Measurements from ENCODE around the gene PSMD9.

The PSMD9 gene

DNA sequence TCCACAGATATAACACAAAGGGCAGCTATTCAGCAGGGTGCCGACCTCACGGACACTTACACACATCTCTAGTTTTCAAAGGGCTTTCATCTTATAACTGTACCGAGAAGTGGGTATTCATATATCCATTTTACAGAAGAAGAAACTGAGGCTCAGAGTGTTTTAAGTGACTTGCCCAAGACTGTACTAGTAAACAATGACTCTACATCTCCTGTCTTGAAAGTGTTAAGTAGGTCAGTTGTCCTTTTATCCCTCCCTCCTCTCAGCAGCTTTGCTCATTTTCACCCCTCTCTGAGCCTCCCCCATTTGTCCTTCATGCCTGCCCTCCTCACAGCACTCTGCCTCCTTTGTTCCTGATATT is 43.6 kb downstream of the PSMD9 start:
- Histone ChIP-seq H2AFZ (ENCODE audit: low read depth, low read length, severe bottlenecking) (no peak overlapping the region), H3F3A (ENCODE audit: insufficient read depth) (no peaks in the 10 kb centered on the region), H3K79me2 (ENCODE audit: insufficient read depth, low read length) (no peaks in the 10 kb centered on the region), H3K27ac (ENCODE audit: low read depth, low read length) (no peak overlapping the region), H3K4me3 (ENCODE audit: insufficient read depth, low read length, poor library complexity, severe bottlenecking) (no peak overlapping the region), H3K4me2 (ENCODE audit: low read depth, low read length, poor library complexity, severe bottlenecking) (no peak overlapping the region), H3K27me3 (ENCODE audit: low read length) (no peaks in the 10 kb centered on the region), H3K36me3 (ENCODE audit: low read length) (no peaks in the 10 kb centered on the region), H4K20me1 (ENCODE audit: low read depth, low read length) (no peaks in the 10 kb centered on the region), H3K9me3 (ENCODE audit: insufficient read depth, low read length) (no peaks in the 10 kb centered on the region), H3K9ac (ENCODE audit: low read length) (no peak overlapping the region), H3K9me2 (replicated peaks; ENCODE audit: insufficient read depth, low read length) (no peaks in the 10 kb centered on the region)
- no peak for TF ChIP-seq EZH2phosphoT487 (conservative IDR thresholded peaks at IDR 0.05; ENCODE audit: low read length)

DNA sequence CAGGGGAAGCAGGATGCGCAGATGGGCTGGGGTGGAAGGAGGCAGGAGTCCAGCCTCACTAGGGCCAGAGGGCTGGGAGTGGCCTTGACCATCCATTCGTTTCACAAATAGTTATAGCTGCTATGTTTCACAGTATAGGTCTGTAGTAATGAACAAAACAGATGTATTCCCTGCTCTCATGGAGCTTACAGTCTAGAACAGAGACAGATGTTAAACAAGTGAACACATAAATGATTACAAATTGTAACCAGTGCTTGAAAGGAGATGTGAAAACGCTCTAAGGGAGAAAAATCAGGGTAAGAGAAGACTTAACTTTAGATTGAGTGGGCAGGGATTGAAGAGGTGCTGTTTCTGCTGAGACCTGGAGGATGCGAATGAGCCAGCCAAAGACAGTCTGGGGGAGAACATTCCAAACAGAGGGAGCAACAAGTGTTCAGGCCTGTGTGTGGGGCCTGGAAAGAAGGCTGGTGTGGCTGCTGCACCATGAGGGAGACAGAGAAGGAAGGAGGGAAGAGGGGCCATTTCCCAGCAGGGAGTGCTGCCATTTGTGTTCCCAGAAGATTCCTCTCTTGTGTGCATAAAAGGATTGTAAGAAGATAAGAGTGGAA is 44.4 kb downstream of the PSMD9 start:
- H4K20me1 ChIP-seq (ENCODE audit: low read depth, low read length) = no peaks in the 10 kb centered on the region
- no peak overlapping the region for H3K4me3 ChIP-seq (ENCODE audit: insufficient read depth, low read length, poor library complexity, severe bottlenecking)
- no peaks in the 10 kb centered on the region for H3F3A ChIP-seq (ENCODE audit: insufficient read depth)
- no peak overlapping the region for H3K9ac ChIP-seq (ENCODE audit: low read length)
- H3K4me2 ChIP-seq (ENCODE audit: low read depth, low read length, poor library complexity, severe bottlenecking) = no peak overlapping the region
- no peaks in the 10 kb centered on the region for H3K9me2 ChIP-seq (replicated peaks; ENCODE audit: insufficient read depth, low read length)
- no peak overlapping the region for H3K27ac ChIP-seq (ENCODE audit: low read depth, low read length)
- H3K9me3 ChIP-seq (ENCODE audit: insufficient read depth, low read length) = no peaks in the 10 kb centered on the region
- H3K79me2 ChIP-seq (ENCODE audit: insufficient read depth, low read length) = no peaks in the 10 kb centered on the region
- TF ChIP-seq, protein P1, sequence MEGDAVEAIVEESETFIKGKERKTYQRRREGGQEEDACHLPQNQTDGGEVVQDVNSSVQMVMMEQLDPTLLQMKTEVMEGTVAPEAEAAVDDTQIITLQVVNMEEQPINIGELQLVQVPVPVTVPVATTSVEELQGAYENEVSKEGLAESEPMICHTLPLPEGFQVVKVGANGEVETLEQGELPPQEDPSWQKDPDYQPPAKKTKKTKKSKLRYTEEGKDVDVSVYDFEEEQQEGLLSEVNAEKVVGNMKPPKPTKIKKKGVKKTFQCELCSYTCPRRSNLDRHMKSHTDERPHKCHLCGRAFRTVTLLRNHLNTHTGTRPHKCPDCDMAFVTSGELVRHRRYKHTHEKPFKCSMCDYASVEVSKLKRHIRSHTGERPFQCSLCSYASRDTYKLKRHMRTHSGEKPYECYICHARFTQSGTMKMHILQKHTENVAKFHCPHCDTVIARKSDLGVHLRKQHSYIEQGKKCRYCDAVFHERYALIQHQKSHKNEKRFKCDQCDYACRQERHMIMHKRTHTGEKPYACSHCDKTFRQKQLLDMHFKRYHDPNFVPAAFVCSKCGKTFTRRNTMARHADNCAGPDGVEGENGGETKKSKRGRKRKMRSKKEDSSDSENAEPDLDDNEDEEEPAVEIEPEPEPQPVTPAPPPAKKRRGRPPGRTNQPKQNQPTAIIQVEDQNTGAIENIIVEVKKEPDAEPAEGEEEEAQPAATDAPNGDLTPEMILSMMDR (IDR thresholded peaks at IDR 0.05; ENCODE audit: insufficient read depth, low read length, poor library complexity, severe bottlenecking) = no peak
- TF ChIP-seq EZH2phosphoT487 (conservative IDR thresholded peaks at IDR 0.05; ENCODE audit: low read length) = no peak
- H2AFZ ChIP-seq (ENCODE audit: low read depth, low read length, severe bottlenecking) = no peak overlapping the region
- no peaks in the 10 kb centered on the region for H3K27me3 ChIP-seq (ENCODE audit: low read length)
- H3K36me3 ChIP-seq (ENCODE audit: low read length) = no peaks in the 10 kb centered on the region

DNA sequence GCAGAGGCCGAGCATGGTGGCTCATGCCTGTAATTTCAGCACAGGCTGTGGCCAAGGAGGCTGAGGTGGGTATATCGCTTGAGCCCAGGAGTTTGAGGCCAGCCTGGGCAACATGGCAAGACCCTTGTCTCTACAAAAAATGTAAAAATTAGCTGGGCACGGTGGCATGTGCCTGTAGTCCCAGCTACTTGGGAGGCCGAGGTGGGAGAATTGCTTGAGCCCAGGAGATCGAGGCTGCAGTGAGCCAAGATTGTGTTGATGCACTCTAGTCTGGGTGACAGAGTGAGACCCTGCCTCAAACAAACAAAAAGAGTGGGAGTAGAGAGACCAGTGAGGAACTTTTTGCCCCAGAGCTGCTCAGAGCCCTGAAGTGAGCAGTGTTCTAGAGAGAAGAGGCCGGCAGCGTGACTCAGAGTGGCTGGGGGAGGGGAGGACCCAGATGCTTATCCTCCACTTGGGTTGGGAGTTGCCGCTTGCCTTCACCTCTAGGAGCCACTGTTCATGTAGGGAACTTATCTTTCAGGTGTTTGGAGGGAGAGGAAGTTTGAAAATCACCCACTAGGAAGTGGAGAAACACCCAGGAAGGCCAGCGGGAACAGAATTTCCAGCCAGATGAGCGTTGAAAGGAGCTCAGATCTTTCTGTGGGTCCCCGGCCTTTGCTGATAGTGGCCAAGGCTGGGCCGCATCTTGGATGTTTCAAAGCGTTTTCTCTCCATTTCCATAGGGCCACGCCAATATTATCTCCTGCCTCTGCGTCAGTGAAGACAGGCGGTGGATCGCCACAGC is 45.1 kb downstream of the PSMD9 start:
- Histone ChIP-seq H3K4me2 (ENCODE audit: low read depth, low read length, poor library complexity, severe bottlenecking) (no peak overlapping the region), H3K9me3 (ENCODE audit: insufficient read depth, low read length) (no peaks in the 10 kb centered on the region), H3K27me3 (ENCODE audit: low read length) (no peaks in the 10 kb centered on the region), H2AFZ (ENCODE audit: low read depth, low read length, severe bottlenecking) (no peak overlapping the region), H3K9ac (ENCODE audit: low read length) (no peak overlapping the region), H3F3A (ENCODE audit: insufficient read depth) (no peaks in the 10 kb centered on the region), H3K36me3 (ENCODE audit: low read length) (no peaks in the 10 kb centered on the region), H3K27ac (ENCODE audit: low read depth, low read length) (no peak overlapping the region), H3K4me3 (ENCODE audit: insufficient read depth, low read length, poor library complexity, severe bottlenecking) (no peak overlapping the region), H3K9me2 (replicated peaks; ENCODE audit: insufficient read depth, low read length) (no peaks in the 10 kb centered on the region), H4K20me1 (ENCODE audit: low read depth, low read length) (no peaks in the 10 kb centered on the region), H3K79me2 (ENCODE audit: insufficient read depth, low read length) (no peaks in the 10 kb centered on the region)
- TF ChIP-seq, protein P1 (IDR thresholded peaks at IDR 0.05; ENCODE audit: insufficient read depth, low read length, poor library complexity, severe bottlenecking) = no peak
- TF ChIP-seq EZH2phosphoT487 (conservative IDR thresholded peaks at IDR 0.05; ENCODE audit: low read length) = no peak

DNA sequence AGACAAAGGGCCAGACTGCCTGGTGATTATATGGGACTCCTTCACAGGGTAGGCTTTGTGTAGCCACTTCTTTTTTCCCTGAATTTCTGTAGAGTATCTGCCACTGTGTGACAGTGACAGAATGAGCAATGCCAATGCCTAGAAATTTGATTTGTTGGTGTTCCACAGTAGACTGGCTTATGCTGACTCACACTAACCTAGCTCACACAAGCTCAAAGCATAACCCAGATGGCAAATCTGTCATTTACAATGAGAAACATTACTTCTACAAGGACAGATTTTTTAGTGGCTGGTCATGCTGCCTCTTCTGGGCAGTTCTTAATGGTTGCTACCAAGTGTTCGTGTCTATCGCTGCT is 45.7 kb downstream of the PSMD9 start:
- TF ChIP-seq EZH2phosphoT487 (conservative IDR thresholded peaks at IDR 0.05; ENCODE audit: low read length) = no peak
- no peaks in the 10 kb centered on the region for H3K27me3 ChIP-seq (ENCODE audit: low read length)
- H3K27ac ChIP-seq (ENCODE audit: low read depth, low read length) = no peak overlapping the region
- no peak overlapping the region for H3K9ac ChIP-seq (ENCODE audit: low read length)
- H3K36me3 ChIP-seq (ENCODE audit: low read length) = no peaks in the 10 kb centered on the region
- H3F3A ChIP-seq (ENCODE audit: insufficient read depth) = no peaks in the 10 kb centered on the region
- no peak overlapping the region for H3K4me2 ChIP-seq (ENCODE audit: low read depth, low read length, poor library complexity, severe bottlenecking)
- H2AFZ ChIP-seq (ENCODE audit: low read depth, low read length, severe bottlenecking) = no peak overlapping the region
- H3K9me3 ChIP-seq (ENCODE audit: insufficient read depth, low read length) = no peaks in the 10 kb centered on the region
- H3K9me2 ChIP-seq (replicated peaks; ENCODE audit: insufficient read depth, low read length) = no peaks in the 10 kb centered on the region
- H4K20me1 ChIP-seq (ENCODE audit: low read depth, low read length) = no peaks in the 10 kb centered on the region
- no peak overlapping the region for H3K4me3 ChIP-seq (ENCODE audit: insufficient read depth, low read length, poor library complexity, severe bottlenecking)
- H3K79me2 ChIP-seq (ENCODE audit: insufficient read depth, low read length) = no peaks in the 10 kb centered on the region

Data from SU-DHL-6 (cell line).